DOHH2 (cell line): ENCODE data around the gene ERCC4.

ENCODE experiments used
- CTCF ChIP-seq: fragments of 200-600 bp; sonication (generic); IDR thresholded peaks from one replicate; pipeline ENCODE4 v1.5.1; 2014; ENCODE audit warnings: antibody characterized with exemption, mild to moderate bottlenecking, low read depth, low read length; ENCODE audit not compliant: poor library complexity, severe bottlenecking
- EZH2phosphoT487 ChIP-seq: fragments of 200-600 bp; sonication (generic); IDR thresholded peaks from 2 replicates; pipeline ENCODE4 v1.6.1; 2017; ENCODE audit warnings: borderline replicate concordance, mild to moderate bottlenecking, antibody characterized with exemption, low read length, moderate library complexity, mixed read lengths

- no peak for TF ChIP-seq CTCF
- no peak for TF ChIP-seq EZH2phosphoT487
Observed at GRCh38 chr16:13959626-13960025, 39.7 kb downstream of the ERCC4 start.
